HepG2 (cell line): ENCODE measurements around the gene LGALS8. TPM values are rescaled to one million over a fixed set of nuclear protein-coding genes. Genes with fewer than 3 reads are reported as not detected.
A peak's percentile ranks its signal among the peaks of the same experiment; 100 is the strongest.

ENCODE experiments used
- ETV5 ChIP-seq: IDR thresholded peaks from 2 replicates; pipeline ENCODE4 v1.6.1; 2018; ENCODE audit warnings: missing biosample characterization, missing genetic modification reagents, inconsistent platforms, borderline replicate concordance
- FIP1L1 ChIP-seq: fragments of 200-400 bp; formaldehyde crosslinking; IDR thresholded peaks from 2 replicates; pipeline ENCODE4 v1.6.1; 2018; ENCODE audit warnings: low read depth, mild to moderate bottlenecking, low read length, moderate library complexity, borderline replicate concordance; ENCODE audit not compliant: insufficient read depth
- GFI1 ChIP-seq: sonication (generic); formaldehyde crosslinking; IDR thresholded peaks from 2 replicates; pipeline ENCODE4 v1.5.0; 2020; ENCODE audit warnings: missing genetic modification reagents, mild to moderate bottlenecking, borderline replicate concordance
- HDAC1 ChIP-seq: sonication (generic); formaldehyde crosslinking; IDR thresholded peaks from 2 replicates; pipeline ENCODE4 v1.5.1; 2020; ENCODE audit warnings: mild to moderate bottlenecking, missing genetic modification reagents
- HIC2 ChIP-seq: sonication (generic); formaldehyde crosslinking; IDR thresholded peaks from 2 replicates; pipeline ENCODE4 v1.9.0; 2022; ENCODE audit warnings: low read depth, missing genetic modification reagents
- HNF4A ChIP-seq: sonication (generic); formaldehyde crosslinking; IDR thresholded peaks from 2 replicates; pipeline ENCODE4 v1.4.0; 2020; ENCODE audit warnings: missing genetic modification reagents
- NFKB2 ChIP-seq: sonication (generic); formaldehyde crosslinking; IDR thresholded peaks from 2 replicates; pipeline ENCODE4 v1.4.0; 2020; ENCODE audit warnings: missing genetic modification reagents, borderline replicate concordance
- RELA ChIP-seq: sonication (generic); formaldehyde crosslinking; IDR thresholded peaks from 2 replicates; pipeline ENCODE4 v1.4.0; 2020; ENCODE audit warnings: missing genetic modification reagents
- RFX5 ChIP-seq: IDR thresholded peaks from 2 replicates; pipeline ENCODE4 v1.6.1; 2011; ENCODE audit warnings: low read depth, low read length, improper control_type of control experiment
- SAFB2 ChIP-seq: sonication (generic); formaldehyde crosslinking; IDR thresholded peaks from 2 replicates; pipeline ENCODE4 v1.5.1; 2020; ENCODE audit warnings: missing genetic modification reagents, low read depth, mild to moderate bottlenecking, borderline replicate concordance
- SMAD3 ChIP-seq: sonication (generic); formaldehyde crosslinking; IDR thresholded peaks from 2 replicates; pipeline ENCODE4 v1.4.0; 2020; ENCODE audit warnings: missing genetic modification reagents
- SP4 ChIP-seq: sonication (generic); formaldehyde crosslinking; IDR thresholded peaks from 2 replicates; pipeline ENCODE4 v1.8.1; 2023; ENCODE audit warnings: mild to moderate bottlenecking, missing genetic modification reagents
- ZBTB1 ChIP-seq: sonication (generic); formaldehyde crosslinking; IDR thresholded peaks from 2 replicates; pipeline ENCODE4 v1.4.0; 2020; ENCODE audit warnings: missing genetic modification reagents, borderline replicate concordance
- ZBTB26 ChIP-seq: IDR thresholded peaks from 2 replicates; pipeline ENCODE4 v1.6.1; 2016; ENCODE audit warnings: missing compliant biosample characterization, missing genetic modification reagents, borderline replicate concordance
- ZFP82 ChIP-seq: sonication (generic); formaldehyde crosslinking; IDR thresholded peaks from 2 replicates; pipeline ENCODE4 v1.5.1; 2020; ENCODE audit warnings: mild to moderate bottlenecking, missing genetic modification reagents, borderline replicate concordance
- ZNF180 ChIP-seq: sonication (generic); formaldehyde crosslinking; IDR thresholded peaks from 2 replicates; pipeline ENCODE4 v1.4.0; 2020; ENCODE audit warnings: low read depth, missing genetic modification reagents, borderline replicate concordance
- ZNF557 ChIP-seq: sonication (generic); formaldehyde crosslinking; IDR thresholded peaks from 2 replicates; pipeline ENCODE4 v1.4.0; 2020; ENCODE audit warnings: missing genetic modification reagents
- ZNF83 ChIP-seq: sonication (generic); formaldehyde crosslinking; IDR thresholded peaks from 2 replicates; pipeline ENCODE4 v1.4.0; 2020; ENCODE audit warnings: missing genetic modification reagents, mild to moderate bottlenecking, borderline replicate concordance
- polyA plus RNA-seq, 8 experiments: library from polyadenylated mRNA; depleted of rRNA in 3 of 8; stranded (reverse) in 7 of 8; unstranded in 1 of 8; fragments of >200 nt; fragmentation: Illumina TruSeq in 4 of 8; extraction: Trizol in 4 of 8; gene quantifications; 2 replicates each; pipeline versions ENCODE4 v1.2.1 to v1.2.3, GENCODE V29; 2011 to 2016; ENCODE audit warnings: low read depth in 4 of 8, missing spikeins in 1 of 8, mixed read lengths in 1 of 8; ENCODE audit not compliant: insufficient read depth in 1 of 8
- total RNA-seq, 5 experiments: library from RNA; depleted of rRNA; stranded (reverse); fragments of >200 nt; fragmentation: Illumina TruSeq; extraction: Trizol; gene quantifications; 2 replicates each; pipeline ENCODE4 v1.2.3, GENCODE V29; 2016; ENCODE audit warnings: low read depth in 1 of 5
- TF ChIP-seq, protein P1 (sequence below): sonication (generic); formaldehyde crosslinking; IDR thresholded peaks from 2 replicates; pipeline ENCODE4 v1.4.0; 2020; ENCODE audit warnings: missing genetic modification reagents, borderline replicate concordance
- TF ChIP-seq, protein P2 (sequence below): sonication (generic); formaldehyde crosslinking; IDR thresholded peaks from 2 replicates; pipeline ENCODE4 v1.4.0; 2020; ENCODE audit warnings: missing genetic modification reagents

LGALS8 gene
- total and polyA plus RNA-seq, 2 of the 13 experiments (the other 11 are each of a cell fraction or from before 2014, with no cell fraction given) = 29.3 to 185 TPM

- no peak for TF ChIP-seq ZNF83 (CRISPR knock-in tag)
- no peak for TF ChIP-seq ZFP82 (CRISPR knock-in tag)
- TF ChIP-seq ZBTB26 (CRISPR knock-in tag) = no peak
- TF ChIP-seq HNF4A (CRISPR knock-in tag) = peak; percentile 57
- no peak for TF ChIP-seq SAFB2
- no peak for TF ChIP-seq NFKB2 (CRISPR knock-in tag)
- TF ChIP-seq ZNF180 (CRISPR knock-in tag) = no peak
- TF ChIP-seq GFI1 (CRISPR knock-in tag) = no peak; the same call in 1 of the 2 replicates
- TF ChIP-seq SMAD3 (CRISPR knock-in tag) = peak; percentile 16; the same call in 1 of the 2 replicates
- no peak for TF ChIP-seq HIC2 (CRISPR knock-in tag)
- TF ChIP-seq RFX5 = no peak
- peak; percentile 42; the same call in 1 of the 2 replicates for TF ChIP-seq HDAC1
- TF ChIP-seq, protein P1, sequence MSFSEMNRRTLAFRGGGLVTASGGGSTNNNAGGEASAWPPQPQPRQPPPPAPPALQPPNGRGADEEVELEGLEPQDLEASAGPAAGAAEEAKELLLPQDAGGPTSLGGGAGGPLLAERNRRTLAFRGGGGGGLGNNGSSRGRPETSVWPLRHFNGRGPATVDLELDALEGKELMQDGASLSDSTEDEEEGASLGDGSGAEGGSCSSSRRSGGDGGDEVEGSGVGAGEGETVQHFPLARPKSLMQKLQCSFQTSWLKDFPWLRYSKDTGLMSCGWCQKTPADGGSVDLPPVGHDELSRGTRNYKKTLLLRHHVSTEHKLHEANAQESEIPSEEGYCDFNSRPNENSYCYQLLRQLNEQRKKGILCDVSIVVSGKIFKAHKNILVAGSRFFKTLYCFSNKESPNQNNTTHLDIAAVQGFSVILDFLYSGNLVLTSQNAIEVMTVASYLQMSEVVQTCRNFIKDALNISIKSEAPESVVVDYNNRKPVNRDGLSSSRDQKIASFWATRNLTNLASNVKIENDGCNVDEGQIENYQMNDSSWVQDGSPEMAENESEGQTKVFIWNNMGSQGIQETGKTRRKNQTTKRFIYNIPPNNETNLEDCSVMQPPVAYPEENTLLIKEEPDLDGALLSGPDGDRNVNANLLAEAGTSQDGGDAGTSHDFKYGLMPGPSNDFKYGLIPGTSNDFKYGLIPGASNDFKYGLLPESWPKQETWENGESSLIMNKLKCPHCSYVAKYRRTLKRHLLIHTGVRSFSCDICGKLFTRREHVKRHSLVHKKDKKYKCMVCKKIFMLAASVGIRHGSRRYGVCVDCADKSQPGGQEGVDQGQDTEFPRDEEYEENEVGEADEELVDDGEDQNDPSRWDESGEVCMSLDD (CRISPR knock-in tag) = no peak
- TF ChIP-seq, protein P2, sequence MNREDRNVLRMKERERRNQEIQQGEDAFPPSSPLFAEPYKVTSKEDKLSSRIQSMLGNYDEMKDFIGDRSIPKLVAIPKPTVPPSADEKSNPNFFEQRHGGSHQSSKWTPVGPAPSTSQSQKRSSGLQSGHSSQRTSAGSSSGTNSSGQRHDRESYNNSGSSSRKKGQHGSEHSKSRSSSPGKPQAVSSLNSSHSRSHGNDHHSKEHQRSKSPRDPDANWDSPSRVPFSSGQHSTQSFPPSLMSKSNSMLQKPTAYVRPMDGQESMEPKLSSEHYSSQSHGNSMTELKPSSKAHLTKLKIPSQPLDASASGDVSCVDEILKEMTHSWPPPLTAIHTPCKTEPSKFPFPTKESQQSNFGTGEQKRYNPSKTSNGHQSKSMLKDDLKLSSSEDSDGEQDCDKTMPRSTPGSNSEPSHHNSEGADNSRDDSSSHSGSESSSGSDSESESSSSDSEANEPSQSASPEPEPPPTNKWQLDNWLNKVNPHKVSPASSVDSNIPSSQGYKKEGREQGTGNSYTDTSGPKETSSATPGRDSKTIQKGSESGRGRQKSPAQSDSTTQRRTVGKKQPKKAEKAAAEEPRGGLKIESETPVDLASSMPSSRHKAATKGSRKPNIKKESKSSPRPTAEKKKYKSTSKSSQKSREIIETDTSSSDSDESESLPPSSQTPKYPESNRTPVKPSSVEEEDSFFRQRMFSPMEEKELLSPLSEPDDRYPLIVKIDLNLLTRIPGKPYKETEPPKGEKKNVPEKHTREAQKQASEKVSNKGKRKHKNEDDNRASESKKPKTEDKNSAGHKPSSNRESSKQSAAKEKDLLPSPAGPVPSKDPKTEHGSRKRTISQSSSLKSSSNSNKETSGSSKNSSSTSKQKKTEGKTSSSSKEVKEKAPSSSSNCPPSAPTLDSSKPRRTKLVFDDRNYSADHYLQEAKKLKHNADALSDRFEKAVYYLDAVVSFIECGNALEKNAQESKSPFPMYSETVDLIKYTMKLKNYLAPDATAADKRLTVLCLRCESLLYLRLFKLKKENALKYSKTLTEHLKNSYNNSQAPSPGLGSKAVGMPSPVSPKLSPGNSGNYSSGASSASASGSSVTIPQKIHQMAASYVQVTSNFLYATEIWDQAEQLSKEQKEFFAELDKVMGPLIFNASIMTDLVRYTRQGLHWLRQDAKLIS (CRISPR knock-in tag) = no peak
- TF ChIP-seq SP4 (CRISPR knock-in tag) = no peak
- TF ChIP-seq ETV5 = no peak
- TF ChIP-seq FIP1L1 = no peak
- no peak for TF ChIP-seq ZBTB1 (CRISPR knock-in tag)
- no peak for TF ChIP-seq RELA (CRISPR knock-in tag)
- TF ChIP-seq ZNF557 = no peak
Observed at GRCh38 chr1:236515443-236515958, 8.3 kb upstream of the LGALS8 start (continued).
